Tibial artery (tissue), 4 donors: ENCODE data around the gene ABI1.

Experiments used
- DNase-seq, 2 donors: peaks; one replicate each; pipeline ENCODE4 v3.0.0-alpha.2; 2019
- H3K27ac ChIP-seq, 2 donors: fragments of 200-600 bp; sonication (generic) in 1 of 2; 1 replicate in 1 of 2; 2 replicates in 1 of 2; pipeline ENCODE4 v1.5.1; 2018 to 2019; ENCODE audit warnings: mild to moderate bottlenecking in 1 of 2
- H3K27me3 ChIP-seq, 2 donors: fragments of 200-600 bp; sonication (generic) in 1 of 2; one replicate each; pipeline versions ENCODE4 v1.5.1 to v1.6.0; 2016 to 2019
- H3K36me3 ChIP-seq, 3 donors: fragments of 200-600 bp; sonication (generic) in 2 of 3; one replicate each; pipeline ENCODE4 v1.5.1; 2016 to 2019; ENCODE audit warnings: mild to moderate bottlenecking in 2 of 3
- H3K4me1 ChIP-seq, 4 donors: fragments of 200-600 bp; sonication (generic) in 2 of 4; 1 replicate in 3 of 4; 2 replicates in 1 of 4; pipeline ENCODE4 v1.5.1; 2016 to 2019
- H3K4me3 ChIP-seq, 2 donors: fragments of 200-600 bp; sonication (generic) in 1 of 2; 1 replicate in 1 of 2; 2 replicates in 1 of 2; pipeline ENCODE4 v1.5.1; 2018 to 2019; ENCODE audit warnings: mild to moderate bottlenecking in 2 of 2
- H3K9me3 ChIP-seq, 3 donors: fragments of 200-600 bp; sonication (generic) in 1 of 3; one replicate each; pipeline ENCODE4 v1.5.1; 2016 to 2019
- intact Hi-C: fragments of 100-400 bp; cut with DNase I; formaldehyde crosslinking; loops from one replicate; pipeline ENCODE4 v1.15.0; 2023; ENCODE audit warnings: low total_unique reads
- TF ChIP-seq, protein P1 (sequence below), 2 experiments: fragments of 200-600 bp in 1 of 2; fragments of 450-650 bp in 1 of 2; IDR thresholded peaks; one replicate each; pipeline ENCODE4 v1.5.1; 2017 to 2019; ENCODE audit warnings: antibody characterized with exemption in 2 of 2, mild to moderate bottlenecking in 1 of 2, moderate library complexity in 1 of 2

Gene ABI1

DNA sequence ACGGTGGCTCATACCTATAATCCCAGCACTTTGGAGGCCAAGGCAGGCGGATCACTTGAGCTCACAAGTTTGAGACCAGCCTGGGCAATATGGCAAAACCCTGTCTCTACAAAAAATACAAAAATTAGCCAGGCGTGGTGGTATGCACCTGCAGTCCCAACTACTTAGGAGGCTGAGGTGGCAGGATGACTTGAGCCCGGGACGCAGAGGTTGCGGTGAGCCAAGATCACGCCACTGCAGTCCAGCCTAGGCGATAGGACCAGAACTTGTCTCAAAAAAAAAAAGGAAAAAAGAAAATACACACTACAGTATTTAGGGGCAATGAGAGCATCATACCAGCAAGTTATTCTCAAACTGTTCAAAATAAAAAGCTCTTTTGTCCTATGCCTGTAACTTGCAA, 59.5 kb downstream of the ABI1 start:
- H3K4me1 ChIP-seq = peaks cover 0 to 32% (median 10%) of the 10 kb centered on the region in 4 donors
- no peak for DNase-seq
- H3K36me3 ChIP-seq = no peaks in the 10 kb centered on the region
- H3K4me3 ChIP-seq = no peak overlapping the region
- TF ChIP-seq, protein P1, sequence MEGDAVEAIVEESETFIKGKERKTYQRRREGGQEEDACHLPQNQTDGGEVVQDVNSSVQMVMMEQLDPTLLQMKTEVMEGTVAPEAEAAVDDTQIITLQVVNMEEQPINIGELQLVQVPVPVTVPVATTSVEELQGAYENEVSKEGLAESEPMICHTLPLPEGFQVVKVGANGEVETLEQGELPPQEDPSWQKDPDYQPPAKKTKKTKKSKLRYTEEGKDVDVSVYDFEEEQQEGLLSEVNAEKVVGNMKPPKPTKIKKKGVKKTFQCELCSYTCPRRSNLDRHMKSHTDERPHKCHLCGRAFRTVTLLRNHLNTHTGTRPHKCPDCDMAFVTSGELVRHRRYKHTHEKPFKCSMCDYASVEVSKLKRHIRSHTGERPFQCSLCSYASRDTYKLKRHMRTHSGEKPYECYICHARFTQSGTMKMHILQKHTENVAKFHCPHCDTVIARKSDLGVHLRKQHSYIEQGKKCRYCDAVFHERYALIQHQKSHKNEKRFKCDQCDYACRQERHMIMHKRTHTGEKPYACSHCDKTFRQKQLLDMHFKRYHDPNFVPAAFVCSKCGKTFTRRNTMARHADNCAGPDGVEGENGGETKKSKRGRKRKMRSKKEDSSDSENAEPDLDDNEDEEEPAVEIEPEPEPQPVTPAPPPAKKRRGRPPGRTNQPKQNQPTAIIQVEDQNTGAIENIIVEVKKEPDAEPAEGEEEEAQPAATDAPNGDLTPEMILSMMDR (IDR thresholded peaks at IDR 0.05) = no peak
- no peak overlapping the region for H3K27ac ChIP-seq
- H3K9me3 ChIP-seq = peaks cover 0 to 2% (median 1%) of the 10 kb centered on the region in 3 donors
- intact Hi-C loops = no loop called here
- no peaks in the 10 kb centered on the region for H3K27me3 ChIP-seq

DNA sequence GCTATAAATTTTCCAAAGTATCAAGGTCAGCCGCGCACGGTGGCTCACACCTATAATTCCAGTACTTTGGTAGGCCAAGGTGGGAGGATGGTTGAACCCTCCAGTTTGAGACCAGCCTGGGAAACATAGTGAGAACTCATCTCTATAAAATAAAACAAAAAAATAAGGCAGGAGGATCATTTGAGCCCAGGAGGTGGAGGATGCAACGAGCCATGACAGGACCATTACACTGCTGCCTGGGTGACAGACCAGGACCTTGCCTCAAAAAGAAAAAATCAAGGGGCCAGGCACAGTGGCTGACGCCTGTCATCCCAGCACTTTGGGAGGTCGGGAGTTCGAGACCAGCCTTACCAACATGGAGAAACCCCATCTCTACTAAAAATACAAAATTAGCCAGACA, 60.3 kb downstream of the ABI1 start:
- Histone ChIP-seq H3K9me3 (peaks cover 0 to 9% (median 2%) of the 10 kb centered on the region in 3 donors), H3K27me3 (no peaks in the 10 kb centered on the region), H3K36me3 (no peaks in the 10 kb centered on the region), H3K27ac (no peak overlapping the region), H3K4me1 (peaks cover 0 to 24% (median 9%) of the 10 kb centered on the region in 4 donors), H3K4me3 (no peak overlapping the region)
- DNase-seq = no peak
- TF ChIP-seq, protein P1 (IDR thresholded peaks at IDR 0.05) = no peak
- intact Hi-C loops = no loop called here

DNA sequence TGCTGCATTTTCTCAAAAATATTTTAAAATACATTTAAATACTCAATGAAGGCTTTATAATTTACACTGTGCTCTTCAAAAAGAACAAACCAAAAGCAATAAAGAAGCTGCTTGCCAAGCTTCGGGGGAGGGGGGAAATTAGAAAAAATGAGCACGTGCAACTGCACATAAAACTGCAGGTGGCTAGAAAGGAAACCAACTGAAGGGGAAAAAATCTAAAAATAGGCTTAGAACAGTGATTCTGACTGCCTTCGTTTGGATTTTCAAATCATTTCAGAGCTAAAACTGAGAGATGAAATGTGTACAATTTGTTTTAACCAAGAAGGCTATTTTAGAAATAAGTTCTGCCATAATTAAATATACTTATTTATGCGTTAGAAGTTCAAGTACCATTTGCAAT, 61.4 kb downstream of the ABI1 start:
- peaks cover 0 to 18% (median 7%) of the 10 kb centered on the region in 4 donors for H3K4me1 ChIP-seq
- no peak overlapping the region for H3K27ac ChIP-seq
- H3K27me3 ChIP-seq = no peaks in the 10 kb centered on the region
- TF ChIP-seq, protein P1 (IDR thresholded peaks at IDR 0.05) = no peak
- intact Hi-C loops = no loop called here
- no peak for DNase-seq
- H3K36me3 ChIP-seq = no peaks in the 10 kb centered on the region
- H3K9me3 ChIP-seq = peaks cover 0 to 11% (median 2%) of the 10 kb centered on the region in 3 donors
- no peak overlapping the region for H3K4me3 ChIP-seq

DNA sequence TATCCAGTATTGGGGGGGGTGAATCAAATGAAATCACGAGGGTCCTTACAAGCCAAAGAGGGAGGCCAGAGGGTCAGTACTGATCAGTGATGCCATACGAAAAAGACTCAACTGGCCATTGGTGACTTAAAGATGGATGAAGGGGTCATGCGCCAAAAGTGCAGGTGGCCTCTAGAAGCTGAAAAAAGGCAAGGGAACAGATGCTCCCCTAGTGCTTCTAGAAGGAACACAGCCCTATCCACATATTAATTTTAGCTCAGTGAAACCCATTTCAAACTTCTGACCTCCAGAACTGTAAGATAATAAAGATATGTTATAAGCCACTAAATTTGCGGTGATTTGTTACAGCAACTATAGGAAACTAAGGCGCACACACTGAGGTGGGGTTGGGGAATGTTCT, 62.5 kb downstream of the ABI1 start:
- intact Hi-C loops = no loop called here
- Histone ChIP-seq H3K9me3 (peaks cover 0 to 11% (median 2%) of the 10 kb centered on the region in 3 donors), H3K36me3 (no peaks in the 10 kb centered on the region), H3K4me1 (peaks cover 0 to 12% (median 7%) of the 10 kb centered on the region in 4 donors), H3K4me3 (no peak overlapping the region), H3K27ac (no peak overlapping the region), H3K27me3 (no peaks in the 10 kb centered on the region)
- TF ChIP-seq, protein P1 (IDR thresholded peaks at IDR 0.05) = no peak
- no peak for DNase-seq

DNA sequence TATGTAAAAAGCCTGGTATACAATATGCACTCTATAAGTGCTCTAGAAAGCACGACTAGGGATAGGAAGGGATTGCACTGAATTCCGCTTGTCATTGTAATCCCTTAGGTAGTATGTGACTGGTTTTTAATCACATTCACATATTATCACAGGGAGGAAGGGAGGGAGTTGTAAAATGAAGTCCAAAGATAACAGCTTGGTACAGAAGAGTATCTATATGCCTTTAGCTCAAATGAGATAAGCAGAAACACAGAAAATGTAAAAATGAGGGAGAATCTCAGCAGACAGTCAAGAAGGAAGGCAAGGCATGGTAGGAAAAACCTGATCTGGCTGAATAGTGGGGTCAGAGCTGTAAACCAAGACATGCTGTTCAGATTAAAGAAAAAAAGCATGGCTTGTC, 63.4 kb downstream of the ABI1 start:
- H3K27ac ChIP-seq = no peak overlapping the region
- no peak for DNase-seq
- intact Hi-C loops = no loop called here
- H3K27me3 ChIP-seq = no peaks in the 10 kb centered on the region
- no peak overlapping the region for H3K4me3 ChIP-seq
- H3K36me3 ChIP-seq = no peaks in the 10 kb centered on the region
- H3K4me1 ChIP-seq = peaks cover 0 to 18% (median 2%) of the 10 kb centered on the region in 4 donors
- H3K9me3 ChIP-seq = peaks cover 0 to 11% (median 2%) of the 10 kb centered on the region in 3 donors
- TF ChIP-seq, protein P1 (IDR thresholded peaks at IDR 0.05) = no peak
